ENCODE results near the gene PLIN4.

Gene PLIN4

GRCh38 chr19:4483385-4483784 is 34.9 kb downstream of the PLIN4 start:
- DNase-seq: no peak

DNA sequence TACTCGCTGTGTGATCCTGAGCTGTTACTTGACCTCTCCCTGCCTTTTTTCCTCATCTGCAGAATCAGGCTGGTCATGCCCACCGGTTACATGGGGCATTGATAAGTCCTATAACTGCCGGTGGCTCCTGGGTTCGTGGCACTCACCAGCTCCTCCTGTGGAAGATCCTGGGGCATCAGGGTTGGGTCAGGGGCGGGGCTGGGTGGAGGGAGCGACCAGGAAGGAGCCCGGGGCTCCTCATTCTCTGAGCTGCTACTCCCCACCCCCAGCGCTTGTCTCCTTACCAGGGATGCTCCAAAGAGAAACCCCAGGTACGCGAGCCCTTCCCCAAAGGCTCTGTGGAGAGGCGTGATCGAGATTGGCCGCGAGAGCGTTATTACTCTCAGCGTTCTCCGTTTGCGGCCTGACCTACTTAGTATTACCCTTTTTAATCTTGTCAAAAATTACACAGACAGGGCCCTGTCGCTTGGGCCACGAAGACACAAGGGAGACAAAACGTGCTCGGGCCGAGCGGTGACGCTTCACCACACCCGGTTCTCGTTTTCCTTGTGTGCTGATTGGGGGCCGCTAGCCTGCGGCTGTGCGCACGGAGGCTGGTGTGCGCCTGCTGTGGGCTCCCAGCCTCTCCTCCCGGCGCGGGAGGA is 35.4 kb downstream of the PLIN4 start:
- DNase-seq: no peak

DNA sequence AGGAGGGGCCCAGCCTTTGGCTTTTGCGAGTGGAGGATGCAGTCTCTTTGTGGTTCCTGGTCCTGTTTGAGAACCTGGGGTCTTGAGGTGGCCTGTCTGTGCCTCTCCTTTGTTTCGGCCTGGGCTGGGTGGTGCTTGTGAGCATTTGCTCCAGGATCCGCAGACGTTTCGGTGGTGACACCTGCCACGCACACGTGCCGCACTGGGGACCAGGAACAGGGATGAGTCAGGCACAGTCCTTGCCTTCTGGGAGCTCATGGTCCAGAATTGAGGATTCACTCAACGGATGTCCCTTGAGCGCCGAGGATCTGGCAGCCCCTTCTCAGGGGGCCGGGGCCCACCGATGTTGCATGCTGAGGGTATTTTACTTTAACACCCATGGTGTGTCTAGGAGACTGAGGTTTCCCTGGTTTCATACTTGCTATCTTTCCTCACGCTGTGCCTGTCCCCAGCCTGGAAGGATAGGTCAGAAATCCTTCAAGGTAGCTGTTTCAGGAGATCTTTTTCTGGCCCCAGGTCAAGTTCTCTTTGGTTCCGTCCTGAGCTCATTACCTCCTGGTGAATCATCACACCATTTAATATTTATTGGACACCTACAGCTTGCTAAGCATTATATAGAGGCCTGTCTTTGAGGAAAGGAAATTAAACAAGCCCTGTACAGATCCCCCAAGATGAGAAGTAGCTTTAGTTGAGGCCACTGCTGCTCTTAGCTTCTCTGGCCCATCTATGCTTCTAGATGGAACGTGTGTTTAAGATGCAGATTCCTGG is 41.1 kb downstream of the PLIN4 start:
- no peak for DNase-seq

DNA sequence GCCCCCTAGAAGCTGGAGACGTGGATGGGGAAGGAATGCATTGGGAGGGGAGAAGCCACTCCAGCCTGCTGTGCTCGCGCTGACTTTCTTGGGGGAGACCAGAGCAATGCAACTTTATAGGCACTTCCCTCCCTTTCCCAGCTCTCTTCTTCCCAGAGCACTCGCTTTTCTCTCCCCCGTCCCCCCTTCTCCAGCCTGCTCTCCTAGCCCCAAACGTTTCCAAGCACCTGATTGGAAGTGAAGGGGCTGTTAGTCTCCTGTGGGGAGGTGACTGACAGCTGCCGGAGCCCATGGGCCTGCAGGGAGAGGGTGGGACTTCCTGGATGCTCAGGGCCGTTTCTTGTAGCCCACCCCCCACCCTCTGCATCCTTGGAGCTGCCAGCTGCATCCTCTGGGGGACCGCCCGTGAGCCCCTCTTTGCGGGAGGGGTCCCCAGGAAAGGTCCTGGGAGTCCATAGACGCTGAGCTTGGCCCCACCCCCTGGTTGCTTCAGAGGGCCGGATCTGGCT is 43.7 kb downstream of the PLIN4 start:
- peak; percentile 42 for DNase-seq

GRCh38 chr19:4473763-4474513 is 44.3 kb downstream of the PLIN4 start:
- no peak for DNase-seq

GRCh38 chr19:4473011-4473762 is 45.1 kb downstream of the PLIN4 start:
- no peak for DNase-seq

DNA sequence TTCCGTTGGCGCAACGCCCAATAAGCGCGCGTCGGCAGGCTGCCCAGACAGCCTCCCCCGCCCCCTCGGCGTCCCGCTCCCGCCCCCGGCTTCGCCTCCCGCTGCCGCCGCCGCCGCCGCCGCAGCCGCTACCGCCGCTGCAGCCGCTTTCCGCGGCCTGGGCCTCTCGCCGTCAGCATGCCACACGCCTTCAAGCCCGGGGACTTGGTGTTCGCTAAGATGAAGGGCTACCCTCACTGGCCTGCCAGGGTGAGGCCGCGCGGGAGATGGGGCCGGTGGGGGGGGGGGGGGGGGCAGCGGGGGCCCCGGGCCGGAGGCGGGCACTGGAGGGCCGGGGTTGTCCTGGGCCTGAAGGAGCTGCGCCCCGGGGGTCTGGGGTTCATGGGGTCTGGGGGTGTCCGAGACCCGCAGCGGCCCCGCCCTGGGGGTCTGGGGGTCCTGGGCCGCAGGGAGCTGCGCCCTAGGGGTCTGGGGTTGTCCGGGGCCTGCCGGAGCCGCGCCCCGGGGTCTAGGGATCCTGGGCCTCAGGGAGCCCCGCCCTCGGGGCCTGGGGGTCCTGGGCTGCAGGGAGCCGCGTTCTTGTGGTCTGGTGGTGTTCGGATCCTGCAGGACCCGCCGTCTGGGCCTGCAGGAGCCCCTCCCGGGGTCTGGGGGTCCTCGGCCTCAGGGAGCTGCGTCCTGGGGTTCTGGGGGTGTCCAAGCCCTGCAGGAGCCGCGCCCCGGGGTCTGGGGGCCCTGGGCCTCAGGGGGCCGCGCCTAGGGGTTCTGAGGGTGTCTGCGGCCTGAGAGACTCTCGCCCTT is 45.9 kb downstream of the PLIN4 start, which contains the start of gene HDGFL2:
TSS of gene HDGFL2 (plus strand) at position 124 of the 801 bp plus-strand sequence. CDS start at position 178, 54 bp downstream.
- DNase-seq: no peak

DNA sequence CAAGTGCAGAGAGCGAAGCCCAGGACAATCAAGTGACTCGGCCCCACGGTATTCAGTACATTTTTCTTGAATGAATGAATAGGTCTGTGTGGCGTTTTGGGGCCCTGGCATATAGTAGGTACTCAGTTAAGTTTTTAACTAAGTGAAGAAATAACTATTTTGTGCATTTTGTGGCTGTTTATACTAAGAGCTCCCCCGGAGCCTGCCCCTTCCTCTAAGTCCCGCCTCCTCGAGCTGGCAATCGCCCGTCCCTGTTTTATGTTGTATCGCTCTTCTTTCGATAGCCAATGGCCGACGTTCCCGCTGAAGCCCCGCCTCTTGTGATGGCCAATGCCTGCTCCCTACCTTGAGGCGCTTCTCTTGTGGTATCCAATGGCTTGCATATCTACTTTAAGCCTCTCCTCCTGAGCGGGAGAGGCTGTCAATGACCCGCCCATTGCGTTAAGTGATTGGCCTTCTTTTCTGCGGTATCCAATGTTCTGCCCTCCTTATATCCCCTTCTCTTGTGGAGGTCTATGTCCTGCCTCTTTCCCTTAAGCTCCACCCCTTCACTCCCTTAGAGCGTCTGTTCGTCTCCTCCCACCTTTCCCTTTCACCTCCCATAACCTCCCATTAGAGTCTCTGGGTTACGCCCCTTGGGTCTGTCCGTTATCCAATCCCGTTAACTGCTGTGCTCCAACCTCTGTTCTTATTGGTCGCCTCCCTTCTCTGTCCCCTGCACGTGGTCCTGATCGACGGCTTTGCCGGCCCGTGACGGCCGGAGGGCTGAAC is 46.7 kb downstream of the PLIN4 start:
- DNase-seq: peak; percentile 99

- no peak for DNase-seq
These were observed 50.5 kb downstream of the PLIN4 start for GRCh38 chr19:4467835-4468234.

GRCh38 chr19:4464815-4465581 is 53.3 kb downstream of the PLIN4 start:
- DNase-seq: no peak

- peak; percentile 98 for DNase-seq
These were observed 60.5 kb downstream of the PLIN4 start, which contains the start of gene UBXN6 for GRCh38 chr19:4457654-4458395. Gene UBXN6, minus strand, starts transcription at chr19:4457794. Its CDS starts 97 bp downstream, at chr19:4457697.

- DNase-seq: peak; percentile 59
These were observed 61.2 kb downstream of the PLIN4 start for GRCh38 chr19:4456843-4457653.

DNA sequence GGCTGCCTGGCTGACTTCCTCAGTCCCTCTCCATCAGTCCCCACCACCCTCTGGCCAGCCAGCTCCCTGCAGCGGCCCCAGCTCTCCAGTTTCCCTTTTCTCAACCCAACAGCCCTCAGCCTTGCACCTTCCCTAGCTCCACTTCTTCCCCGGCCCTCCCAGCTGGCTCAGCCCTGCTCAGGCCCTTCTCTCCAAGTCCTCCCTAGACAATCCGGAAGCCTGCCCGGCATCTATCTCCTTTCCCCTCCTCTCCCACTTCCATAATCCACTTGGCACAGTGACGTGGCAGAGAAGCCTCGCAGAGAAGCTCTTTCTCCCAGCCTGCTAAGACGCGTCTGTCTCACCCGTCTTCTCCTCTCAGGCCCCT is 61.8 kb downstream of the PLIN4 start:
- peak; percentile 63 for DNase-seq

DNA sequence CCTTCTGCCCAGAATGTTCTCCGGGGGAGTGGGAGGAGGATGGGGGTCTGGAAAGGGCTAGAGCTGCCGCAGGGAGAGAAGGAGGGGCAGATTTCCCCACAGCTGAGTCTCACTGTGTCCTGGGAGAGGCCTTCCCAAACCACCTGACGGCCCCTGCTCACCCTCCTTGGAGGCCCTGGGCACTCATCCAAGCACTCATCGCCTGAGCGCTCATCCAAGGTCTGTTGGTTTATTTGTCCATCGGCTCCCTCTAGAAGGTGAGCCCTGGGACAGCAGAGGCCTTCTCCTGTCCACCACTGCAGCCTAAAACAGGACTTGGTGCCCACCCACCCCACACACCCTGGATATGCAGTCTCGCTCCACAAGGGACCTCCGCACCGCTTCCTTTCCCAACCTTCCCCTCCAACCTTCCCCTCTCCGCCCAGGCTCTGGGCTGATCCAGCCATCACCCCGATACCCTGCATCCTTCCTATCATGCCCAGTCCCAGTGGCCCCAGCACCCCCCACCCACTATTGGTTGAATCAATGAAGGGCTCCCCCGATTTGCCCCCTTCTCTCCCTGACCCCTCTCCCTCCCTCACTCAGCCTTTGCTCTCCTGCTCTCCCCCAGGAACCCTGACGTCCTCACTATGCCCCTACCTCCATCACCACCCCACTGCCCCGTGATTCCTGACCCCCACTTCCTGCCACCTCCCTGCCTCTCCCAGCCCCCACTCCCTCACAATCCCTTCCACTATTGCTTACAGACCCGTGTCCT is 62.4 kb downstream of the PLIN4 start:
- DNase-seq: no peak

GRCh38 chr19:4454747-4455718 is 63.3 kb downstream of the PLIN4 start:
- no peak for DNase-seq
